A549 treated with GW870086 at 1 μM for 4 hours (cell line): ENCODE measurements around the gene DMXL1. TPM values are rescaled to one million over a fixed set of nuclear protein-coding genes. Genes with fewer than 3 reads are reported as not detected.

ENCODE experiments used
- total RNA-seq: library from RNA; stranded (reverse); fragments of 200-300 nt; extraction: Qiagen RNA extraction; gene quantifications from 5 replicates; pipeline ENCODE4 v1.2.3, GENCODE V29; 2022; ENCODE audit warnings: low read depth

DMXL1 gene
- 8.1 to 12.3 TPM (median 9.5 TPM) in 5 replicates for total RNA-seq

DNA sequence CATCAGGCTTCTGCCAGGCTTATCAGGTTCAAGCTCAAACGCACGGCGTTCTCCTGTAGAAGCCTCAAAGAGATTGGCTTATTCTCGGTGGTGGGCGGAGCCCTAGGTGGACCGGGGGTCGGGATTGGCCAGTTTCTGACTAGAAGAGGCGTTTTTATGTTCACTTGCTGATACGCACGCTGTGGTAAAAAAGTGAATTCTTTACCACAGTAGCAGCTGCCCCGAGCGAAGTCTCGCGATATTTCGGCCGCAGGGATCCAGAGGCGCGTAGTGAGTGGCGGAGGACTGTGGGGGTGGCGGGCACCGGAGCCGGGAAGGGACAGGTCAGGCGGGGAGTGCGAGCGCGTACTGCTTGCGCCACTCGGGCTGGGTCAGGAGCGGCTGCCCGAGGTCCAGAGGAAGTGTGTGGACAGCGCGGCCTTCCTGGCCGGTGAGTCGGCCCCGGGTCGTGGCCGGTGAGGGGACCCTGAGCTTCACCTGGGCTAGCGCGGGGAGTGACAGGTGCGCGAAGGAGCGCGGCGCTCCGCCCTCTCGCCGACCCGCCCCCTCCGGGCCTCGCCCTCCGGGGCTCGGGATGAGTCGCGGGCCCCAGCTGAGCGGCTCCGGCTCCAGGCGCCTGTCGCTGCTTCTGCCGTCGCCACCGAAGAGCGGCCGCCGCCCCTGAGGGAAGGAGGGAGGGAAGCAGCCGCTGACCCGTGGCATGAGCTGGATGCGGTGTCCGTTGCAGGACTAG, at the start of gene DMXL1:
Gene DMXL1, plus strand, starts transcription at position 260 of the 733 bp plus-strand sequence. CDS start 483 bp downstream, outside the sequence.

Other genes with a start within 250 kb of the DMXL1 start
- 1.0 to 1.9 TPM (median 1.5 TPM) in 5 replicates for gene DTWD2, start 82.5 kb upstream of the DMXL1 start, total RNA-seq